GM10847 (cell line): Measurements from ENCODE around the gene AKNA.

ENCODE experiments used
- POLR2A ChIP-seq: IDR thresholded peaks from 2 replicates; pipeline ENCODE4 v1.6.1; 2011; ENCODE audit not compliant: insufficient read length; ENCODE audit errors: extremely low read depth

Gene AKNA

GRCh38 chr9:114388764-114389375 lies 1.1 kb upstream of the AKNA start:
- TF ChIP-seq POLR2A = no peak

GRCh38 chr9:114388357-114388682 lies 538 bp upstream of the AKNA start:
- no peak for TF ChIP-seq POLR2A

- peak; percentile 11 for TF ChIP-seq POLR2A
These were observed 699 bp downstream of the AKNA start for GRCh38 chr9:114386886-114387679.

GRCh38 chr9:114386361-114386885 lies 1.4 kb downstream of the AKNA start:
- TF ChIP-seq POLR2A = no peak

- peak; percentile 66 for TF ChIP-seq POLR2A
These were observed 2.2 kb downstream of the AKNA start for GRCh38 chr9:114385397-114386181.

GRCh38 chr9:114384836-114385396 lies 2.9 kb downstream of the AKNA start:
- TF ChIP-seq POLR2A = no peak

GRCh38 chr9:114384341-114384740 lies 3.4 kb downstream of the AKNA start:
- no peak for TF ChIP-seq POLR2A

GRCh38 chr9:114383521-114384231 lies 4.1 kb downstream of the AKNA start:
- TF ChIP-seq POLR2A = peak; percentile 5

- peak; percentile 14 for TF ChIP-seq POLR2A
These were observed 4.9 kb downstream of the AKNA start for GRCh38 chr9:114382699-114383520.

- TF ChIP-seq POLR2A = no peak
These were observed 8.9 kb downstream of the AKNA start for GRCh38 chr9:114378883-114379282.

- no peak for TF ChIP-seq POLR2A
These were observed 9.8 kb downstream of the AKNA start for GRCh38 chr9:114378016-114378415.

- no peak for TF ChIP-seq POLR2A
These were observed 11.0 kb downstream of the AKNA start for GRCh38 chr9:114376586-114377445.
